HG02943 (cell line): Measurements from ENCODE around the gene NMBR.
"Not testable (repeated sequence)": the region's sequence is repeated elsewhere in the genome, so short reads cannot be mapped to it uniquely, and the experiment has no call there.

Experiments used
- ATAC-seq: cut with Tn5 transposase; IDR thresholded peaks from one replicate; pipeline ENCODE4 v1.9.1; 2021; ENCODE audit warnings: mild to moderate bottlenecking, low read depth, moderate library complexity; ENCODE audit not compliant: unreplicated experiment

NMBR gene

GRCh38 chr6:142071981-142072380 lies 74.9 kb downstream of the NMBR start:
- ATAC-seq, result no peak

GRCh38 chr6:142068416-142068815 lies 78.5 kb downstream of the NMBR start:
- ATAC-seq, result no peak

- not testable (repeated sequence) for ATAC-seq
These were observed 84.1 kb downstream of the NMBR start for GRCh38 chr6:142062861-142063260.

- ATAC-seq, result no peak
These were observed 88.2 kb downstream of the NMBR start for GRCh38 chr6:142058551-142059290.

- ATAC-seq, result peak; percentile 88
These were observed 91.7 kb downstream of the NMBR start for GRCh38 chr6:142055219-142055618.

GRCh38 chr6:142051404-142051803 lies 95.5 kb downstream of the NMBR start:
- ATAC-seq, result no peak

- no peak for ATAC-seq
These were observed 98.3 kb downstream of the NMBR start for GRCh38 chr6:142048593-142048980.

GRCh38 chr6:142047934-142048592 lies 98.9 kb downstream of the NMBR start:
- no peak for ATAC-seq

- ATAC-seq, result no peak
These were observed 101.3 kb downstream of the NMBR start for GRCh38 chr6:142045380-142046278.

GRCh38 chr6:142035890-142036289 lies 111.0 kb downstream of the NMBR start:
- ATAC-seq, result no peak

GRCh38 chr6:142031035-142031434 lies 115.9 kb downstream of the NMBR start:
- ATAC-seq, result no peak

GRCh38 chr6:142030115-142030619 lies 116.8 kb downstream of the NMBR start:
- ATAC-seq, result no peak

GRCh38 chr6:142028527-142028926 lies 118.4 kb downstream of the NMBR start:
- ATAC-seq, result no peak

GRCh38 chr6:142027804-142028203 lies 119.1 kb downstream of the NMBR start:
- not testable (repeated sequence) for ATAC-seq

GRCh38 chr6:142027074-142027473 lies 119.8 kb downstream of the NMBR start:
- ATAC-seq, result no peak

- no peak for ATAC-seq
These were observed 120.5 kb downstream of the NMBR start for GRCh38 chr6:142026471-142026870.
